GM12873 (cell line): ENCODE results near the gene AMOTL2.

Source experiments
- TF ChIP-seq, protein P1 (sequence below): IDR thresholded peaks from 2 replicates; pipeline ENCODE4 v1.5.1; 2012; ENCODE audit warnings: low read depth, mild to moderate bottlenecking, moderate library complexity, low read length, control low read depth; ENCODE audit not compliant: insufficient read depth; ENCODE audit errors: missing control alignments

Gene AMOTL2

DNA sequence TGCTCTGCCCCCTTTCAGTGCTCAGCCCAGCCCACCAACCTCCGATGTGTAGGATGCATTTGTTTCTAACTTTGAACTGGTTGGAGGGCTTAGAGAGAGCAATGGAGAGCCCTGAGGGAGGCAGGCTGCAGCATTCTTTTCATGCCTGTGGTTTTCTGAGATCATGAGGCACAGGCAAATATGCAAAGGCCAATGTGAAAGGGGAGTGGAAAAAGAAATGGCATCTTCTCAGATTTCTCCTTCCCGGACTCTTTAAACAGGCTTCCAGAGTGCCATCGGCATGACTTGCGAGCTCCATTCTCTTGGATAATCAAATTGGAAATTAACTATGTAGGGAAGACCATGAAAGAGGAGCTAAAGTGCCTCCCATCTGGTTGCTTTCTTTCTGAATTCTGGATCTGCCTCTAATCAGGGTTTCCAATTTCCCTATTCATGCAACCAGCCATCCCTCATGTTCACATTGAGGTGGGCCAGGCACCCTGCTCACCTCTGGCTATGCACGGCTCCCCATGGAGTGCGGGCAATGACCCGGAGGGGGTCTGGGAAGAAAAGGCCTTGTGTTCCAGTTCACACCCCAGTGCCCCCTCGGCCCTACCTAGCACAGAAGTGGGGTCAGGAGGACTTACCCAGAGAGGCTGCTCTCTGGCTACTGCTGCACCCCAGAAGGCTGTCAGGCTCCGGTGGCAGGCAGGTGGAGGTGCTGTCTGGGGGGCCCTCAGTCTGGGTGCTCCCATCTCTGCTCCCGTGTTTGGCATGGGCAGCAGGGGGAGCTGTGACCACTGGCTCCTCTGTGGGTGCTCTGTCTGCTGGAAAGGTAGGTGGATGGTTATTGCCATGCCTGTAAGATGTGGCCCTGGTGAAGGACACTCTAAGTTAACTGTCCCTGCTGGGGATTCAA is 16.1 kb downstream of the AMOTL2 start:
- TF ChIP-seq, protein P1, sequence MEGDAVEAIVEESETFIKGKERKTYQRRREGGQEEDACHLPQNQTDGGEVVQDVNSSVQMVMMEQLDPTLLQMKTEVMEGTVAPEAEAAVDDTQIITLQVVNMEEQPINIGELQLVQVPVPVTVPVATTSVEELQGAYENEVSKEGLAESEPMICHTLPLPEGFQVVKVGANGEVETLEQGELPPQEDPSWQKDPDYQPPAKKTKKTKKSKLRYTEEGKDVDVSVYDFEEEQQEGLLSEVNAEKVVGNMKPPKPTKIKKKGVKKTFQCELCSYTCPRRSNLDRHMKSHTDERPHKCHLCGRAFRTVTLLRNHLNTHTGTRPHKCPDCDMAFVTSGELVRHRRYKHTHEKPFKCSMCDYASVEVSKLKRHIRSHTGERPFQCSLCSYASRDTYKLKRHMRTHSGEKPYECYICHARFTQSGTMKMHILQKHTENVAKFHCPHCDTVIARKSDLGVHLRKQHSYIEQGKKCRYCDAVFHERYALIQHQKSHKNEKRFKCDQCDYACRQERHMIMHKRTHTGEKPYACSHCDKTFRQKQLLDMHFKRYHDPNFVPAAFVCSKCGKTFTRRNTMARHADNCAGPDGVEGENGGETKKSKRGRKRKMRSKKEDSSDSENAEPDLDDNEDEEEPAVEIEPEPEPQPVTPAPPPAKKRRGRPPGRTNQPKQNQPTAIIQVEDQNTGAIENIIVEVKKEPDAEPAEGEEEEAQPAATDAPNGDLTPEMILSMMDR: peak; percentile 59

DNA sequence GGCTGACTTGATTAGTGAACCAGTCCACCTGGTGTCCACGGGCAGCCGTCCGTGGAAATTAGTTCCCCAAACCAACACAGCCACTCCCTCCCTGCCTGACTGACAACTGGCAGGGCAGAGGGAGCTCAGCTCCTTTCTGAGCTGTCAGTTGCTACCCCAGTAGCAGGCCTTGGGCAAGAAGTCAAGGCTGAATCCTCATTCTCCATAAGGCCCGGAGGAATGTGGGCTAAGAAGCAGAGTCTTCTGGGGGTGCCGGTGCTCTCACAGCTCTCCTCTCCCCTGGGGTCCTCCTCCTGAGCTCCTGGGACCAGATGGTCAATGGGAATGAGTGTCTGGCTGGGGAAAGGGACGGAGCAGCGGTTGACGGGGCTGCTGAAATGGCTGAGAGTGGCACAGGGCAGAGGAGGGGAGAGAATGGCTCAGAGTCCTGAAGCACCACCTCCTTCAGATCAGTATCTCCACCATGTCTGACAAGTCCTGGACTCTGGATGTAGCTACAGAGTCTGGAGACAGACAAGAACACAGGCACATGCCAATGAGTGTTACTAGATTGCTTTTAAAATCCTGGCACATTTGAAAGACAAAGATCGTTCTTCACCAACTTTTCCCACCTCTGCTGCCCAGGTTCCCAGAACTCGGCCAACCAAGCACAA is 16.9 kb downstream of the AMOTL2 start:
- TF ChIP-seq, protein P1: no peak

DNA sequence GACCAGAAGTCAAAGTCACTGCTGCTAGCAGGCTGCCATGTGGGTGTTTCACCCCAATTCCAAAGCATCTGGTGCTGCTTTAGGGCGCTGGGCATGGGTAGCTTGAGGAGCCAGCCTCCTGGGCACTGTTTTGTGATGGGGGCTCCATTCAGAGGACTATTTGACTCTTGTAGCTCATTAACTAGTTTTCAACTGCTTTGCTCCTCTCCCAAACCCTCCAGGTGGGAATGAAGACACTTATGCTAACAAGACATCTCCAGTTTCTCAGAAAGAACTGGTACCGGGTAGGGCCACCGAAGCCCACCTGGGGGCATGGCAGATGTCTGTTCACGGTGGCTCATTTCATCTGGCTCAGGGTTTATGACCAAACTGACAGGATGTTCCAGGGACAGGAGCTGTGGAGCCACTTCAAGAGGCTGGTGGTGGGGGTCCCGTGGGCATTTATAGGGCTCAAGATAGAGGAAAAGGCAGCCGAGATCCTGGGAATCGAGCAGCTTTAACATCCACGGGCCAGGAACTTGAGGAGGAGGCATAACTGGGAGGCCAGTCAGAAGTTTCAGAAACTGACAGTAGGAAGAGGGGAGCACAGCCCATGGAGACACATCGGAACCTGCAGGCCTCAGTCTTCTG is 17.7 kb downstream of the AMOTL2 start:
- TF ChIP-seq, protein P1: no peak

DNA sequence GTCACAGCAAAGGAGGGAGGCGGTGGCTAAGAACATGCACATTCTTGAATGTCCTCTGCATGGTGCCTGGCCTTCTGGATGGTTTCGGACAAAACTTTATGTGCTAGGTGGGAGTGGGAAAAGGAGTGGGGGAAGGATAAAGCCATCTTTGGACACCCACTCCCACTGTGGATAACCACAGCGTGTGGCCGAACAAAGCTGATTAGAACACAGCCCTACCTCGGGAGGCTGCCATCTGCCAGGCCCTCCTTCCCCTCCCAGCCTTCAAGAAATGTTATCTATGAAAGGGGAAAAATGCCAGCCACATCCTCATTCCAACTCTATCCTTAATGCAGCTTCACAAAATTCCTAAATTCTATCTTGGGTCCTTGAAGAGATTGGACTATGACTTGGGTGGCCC is 18.8 kb downstream of the AMOTL2 start:
- TF ChIP-seq, protein P1: no peak

DNA sequence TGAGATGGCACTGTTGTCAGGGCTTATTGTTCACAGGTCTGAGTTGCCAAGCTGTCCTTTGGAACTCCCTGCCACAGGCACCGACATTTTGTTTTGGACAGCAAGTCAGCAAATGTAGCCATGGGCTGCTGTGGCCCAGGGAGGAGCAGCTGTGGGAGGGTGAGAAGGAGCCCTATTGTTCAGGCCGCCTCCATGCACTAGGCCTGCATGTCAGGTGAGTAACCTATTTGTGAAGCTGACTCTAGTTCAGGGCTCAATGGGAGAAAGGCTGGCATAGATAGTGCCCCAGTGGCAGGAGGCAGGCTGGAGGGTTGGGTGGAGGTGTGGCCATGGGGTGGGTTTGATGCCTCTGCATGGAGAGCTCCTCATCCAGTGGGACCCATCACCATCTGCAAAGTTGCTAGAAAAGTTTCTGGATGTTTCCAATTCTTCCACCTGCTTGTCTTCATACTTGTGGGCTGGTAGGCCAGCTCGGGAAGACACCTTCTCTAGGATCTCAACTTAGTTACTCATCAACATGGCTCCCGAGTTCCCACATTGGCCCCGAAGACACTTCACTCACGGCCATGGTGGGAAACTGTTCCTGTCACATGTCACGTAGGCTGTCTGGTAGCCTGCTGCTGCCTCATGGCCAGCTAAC is 19.5 kb downstream of the AMOTL2 start:
- TF ChIP-seq, protein P1: no peak

DNA sequence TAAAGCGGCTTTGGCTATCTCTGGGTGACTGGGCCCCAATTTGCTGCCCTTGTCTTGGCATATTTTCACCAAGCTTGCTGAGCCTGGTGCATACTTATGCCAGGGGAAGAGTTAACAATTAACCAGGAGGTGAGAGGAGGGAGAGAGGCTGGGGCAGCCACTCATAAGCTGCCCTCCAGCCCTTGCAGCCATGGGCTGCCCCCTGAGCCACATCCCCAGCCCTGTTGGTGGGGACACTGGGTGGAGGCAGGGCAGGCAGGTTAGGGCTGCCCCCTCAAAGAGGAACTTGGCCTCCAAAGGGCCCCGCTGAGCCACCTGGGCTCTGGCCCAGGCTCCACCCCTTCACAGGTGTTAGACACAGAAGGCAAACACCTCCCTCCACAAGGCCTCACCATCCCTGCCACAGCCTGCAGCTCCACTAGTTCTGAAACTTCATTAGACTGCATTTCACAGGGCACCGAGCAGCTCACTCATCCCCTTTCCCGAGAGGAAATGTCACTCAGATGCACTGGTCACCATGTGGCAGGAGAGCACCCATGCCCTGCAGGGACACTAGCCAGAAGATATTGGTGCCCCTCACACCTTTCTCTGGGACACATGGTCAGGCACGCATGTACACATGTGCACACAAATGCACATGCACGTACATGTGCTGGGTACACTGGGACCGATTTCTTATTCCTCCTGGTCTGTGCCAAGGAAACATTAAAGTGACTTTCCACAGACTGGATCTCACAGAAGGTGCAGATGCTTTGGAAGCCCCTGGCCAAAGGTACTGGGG is 20.2 kb downstream of the AMOTL2 start:
- TF ChIP-seq, protein P1: no peak
